H9 (cell line): Measurements from ENCODE around the gene ROBO2. TPM values are rescaled to one million over a fixed set of nuclear protein-coding genes. Genes with fewer than 3 reads are reported as not detected.

Experiments
- DNase-seq: peaks from one replicate; pipeline ENCODE4 v3.0.0-alpha.2; 2017
- H2AFZ ChIP-seq: one replicate; pipeline ENCODE4 v1.6.1; 2013; ENCODE audit warnings: mild to moderate bottlenecking, low read length, control low read depth, moderate library complexity
- H2AK5ac ChIP-seq: 2 replicates; pipeline ENCODE4 v1.6.1; 2013; ENCODE audit warnings: low read length, control low read depth, mixed read lengths; ENCODE audit not compliant: insufficient read length
- H2BK120ac ChIP-seq: one replicate; pipeline ENCODE4 v1.6.1; 2013; ENCODE audit warnings: low read depth, mild to moderate bottlenecking, low read length, control low read depth, inconsistent platforms; ENCODE audit not compliant: poor library complexity, severe bottlenecking
- H2BK12ac ChIP-seq: 2 replicates; pipeline ENCODE4 v1.6.1; 2013; ENCODE audit warnings: low read length, control low read depth, mixed read lengths, low read depth; ENCODE audit not compliant: insufficient read length
- H2BK15ac ChIP-seq: 2 replicates; pipeline ENCODE4 v1.6.1; 2013; ENCODE audit warnings: low read depth, low read length, control low read depth
- H2BK20ac ChIP-seq: one replicate; pipeline ENCODE4 v1.6.1; 2013; ENCODE audit warnings: low read depth, mild to moderate bottlenecking, low read length, control low read depth, inconsistent platforms; ENCODE audit not compliant: poor library complexity, severe bottlenecking
- H2BK5ac ChIP-seq: 2 replicates; pipeline ENCODE4 v1.6.1; 2013; ENCODE audit warnings: low read length, control low read depth, mixed read lengths; ENCODE audit not compliant: insufficient read length
- H3K14ac ChIP-seq: 2 replicates; pipeline ENCODE4 v1.6.1; 2013; ENCODE audit warnings: low read length, control low read depth; ENCODE audit not compliant: insufficient read depth
- H3K18ac ChIP-seq: 2 replicates; pipeline ENCODE4 v1.6.1; 2013; ENCODE audit warnings: low read depth, mild to moderate bottlenecking, mixed read lengths, low read length, control low read depth; ENCODE audit not compliant: insufficient read length
- H3K23ac ChIP-seq: 2 replicates; pipeline ENCODE4 v1.6.1; 2013; ENCODE audit warnings: low read length, control low read depth, mixed read lengths, low read depth; ENCODE audit not compliant: insufficient read length
- H3K23me2 ChIP-seq: 2 replicates; pipeline ENCODE4 v1.6.1; 2013; ENCODE audit warnings: low read depth, mild to moderate bottlenecking, mixed read lengths, low read length, control low read depth; ENCODE audit not compliant: insufficient read length, poor library complexity, severe bottlenecking
- H3K27ac ChIP-seq: 2 replicates; pipeline ENCODE4 v1.5.1; 2013; ENCODE audit warnings: low read length, control low read depth, mixed read lengths, low read depth; ENCODE audit not compliant: insufficient read length
- H3K27me3 ChIP-seq: 2 replicates; pipeline ENCODE4 v1.6.1; 2013; ENCODE audit warnings: low read length, control low read depth, inconsistent platforms; ENCODE audit not compliant: insufficient read depth
- H3K4ac ChIP-seq: 2 replicates; pipeline ENCODE4 v1.6.1; 2013; ENCODE audit warnings: low read depth, mild to moderate bottlenecking, control low read depth, inconsistent platforms, low read length, moderate library complexity
- H3K4me1 ChIP-seq: 2 replicates; pipeline ENCODE4 v1.6.1; 2013; ENCODE audit warnings: low read length, control low read depth, inconsistent platforms; ENCODE audit not compliant: insufficient read depth
- H3K4me2 ChIP-seq: 2 replicates; pipeline ENCODE4 v1.6.1; 2013; ENCODE audit warnings: low read length, control low read depth, mixed read lengths; ENCODE audit not compliant: insufficient read length, insufficient read depth
- H3K56ac ChIP-seq: 2 replicates; pipeline ENCODE4 v1.6.1; 2013; ENCODE audit warnings: low read depth, mild to moderate bottlenecking, mixed read lengths, low read length, control low read depth; ENCODE audit not compliant: insufficient read length
- H3K79me1 ChIP-seq: 2 replicates; pipeline ENCODE4 v1.6.1; 2013; ENCODE audit warnings: low read depth, mild to moderate bottlenecking, moderate library complexity, low read length, control low read depth, inconsistent platforms; ENCODE audit not compliant: insufficient read depth, poor library complexity, severe bottlenecking
- H3K79me2 ChIP-seq: 2 replicates; pipeline ENCODE4 v1.6.1; 2013; ENCODE audit warnings: low read length, control low read depth, inconsistent platforms; ENCODE audit not compliant: insufficient read depth
- H3K9ac ChIP-seq: 2 replicates; pipeline ENCODE4 v1.6.1; 2013; ENCODE audit warnings: low read length, control low read depth, mixed read lengths; ENCODE audit not compliant: insufficient read length; ENCODE audit errors: extremely low read depth
- H3K9me3 ChIP-seq: one replicate; pipeline ENCODE4 v1.6.1; 2013; ENCODE audit warnings: low read depth, low read length, inconsistent platforms; ENCODE audit not compliant: control insufficient read depth
- H3T11ph ChIP-seq: one replicate; pipeline ENCODE4 v1.6.1; 2013; ENCODE audit warnings: mild to moderate bottlenecking, low read length, control low read depth, inconsistent platforms
- H4K20me1 ChIP-seq: one replicate; pipeline ENCODE4 v1.6.1; 2013; ENCODE audit not compliant: control insufficient read depth, insufficient read length, insufficient read depth
- H4K5ac ChIP-seq: 2 replicates; pipeline ENCODE4 v1.6.1; 2013; ENCODE audit warnings: low read depth, mild to moderate bottlenecking, mixed read lengths, low read length, control low read depth; ENCODE audit not compliant: insufficient read length
- H4K8ac ChIP-seq: replicated peaks from 2 replicates; pipeline ENCODE4 v1.6.1; 2013; ENCODE audit warnings: low read length, control low read depth, mixed read lengths, low read depth; ENCODE audit not compliant: insufficient read length
- H4K91ac ChIP-seq: 2 replicates; pipeline ENCODE4 v1.6.1; 2013; ENCODE audit warnings: low read depth, mild to moderate bottlenecking, moderate library complexity, mixed read lengths, low read length, control low read depth; ENCODE audit not compliant: insufficient read length
- H3K27ac Mint-ChIP-seq, 3 experiments: 2 replicates in 2 of 3; 3 replicates in 1 of 3; pipeline ENCODE4 v1.8.0; 2020 to 2021; ENCODE audit warnings: mixed read lengths in 3 of 3, mild to moderate bottlenecking in 1 of 3, moderate library complexity in 1 of 3
- H3K27me3 Mint-ChIP-seq: 2 replicates; pipeline ENCODE4 v1.8.0; 2021; ENCODE audit warnings: low read depth, mild to moderate bottlenecking, moderate library complexity, mixed read lengths
- H3K36me3 Mint-ChIP-seq, 3 experiments: 2 replicates in 2 of 3; 3 replicates in 1 of 3; pipeline ENCODE4 v1.8.0; 2020 to 2021; ENCODE audit warnings: low read depth in 3 of 3, mixed read lengths in 3 of 3; ENCODE audit not compliant: insufficient read depth in 1 of 3
- H3K4me1 Mint-ChIP-seq, 2 experiments: 2 replicates each; pipeline ENCODE4 v1.8.0; 2020; ENCODE audit warnings: mixed read lengths in 2 of 2
- H3K4me3 Mint-ChIP-seq, 2 experiments: 2 replicates in 1 of 2; 3 replicates in 1 of 2; pipeline ENCODE4 v1.8.0; 2020 to 2021; ENCODE audit warnings: mild to moderate bottlenecking in 2 of 2, mixed read lengths in 2 of 2, moderate library complexity in 1 of 2
- H3K9me3 Mint-ChIP-seq, 2 experiments: 2 replicates in 1 of 2; 3 replicates in 1 of 2; pipeline ENCODE4 v1.8.0; 2020; ENCODE audit warnings: mild to moderate bottlenecking in 2 of 2, mixed read lengths in 2 of 2, moderate library complexity in 1 of 2
- WGBS: extraction: QIAGEN DNeasy Blood & Tissue Kit; methylation state at CpG from one replicate; pipeline ENCODE4 v1.1.7; 2013; ENCODE audit warnings: missing lambda C conversion rate, low lambda C conversion rate, mixed read lengths; ENCODE audit not compliant: insufficient read length; ENCODE audit errors: extremely low coverage; 5-methylcytosine and 5-hydroxymethylcytosine counted together
- total RNA-seq: library from RNA; stranded (reverse); gene quantifications from 2 replicates; pipeline ENCODE4 v1.2.1, GENCODE V29; 2021
- TF ChIP-seq, protein P1 (sequence below): fragments of 200-600 bp; sonication (generic); conservative IDR thresholded peaks from 3 replicates; pipeline ENCODE4 v1.8.0; 2021; ENCODE audit warnings: antibody characterized with exemption, mild to moderate bottlenecking

Gene ROBO2
- total RNA-seq, 1 experiment from 2014 or later = 2.3 TPM

GRCh38 chr3:77513542-77513941, 473.6 kb downstream of the ROBO2 start:
- H3K4me2 ChIP-seq = no peak overlapping the region
- no CpG with 5 or more reads among the region's 5 CpGs for WGBS
- H4K5ac ChIP-seq = no peak overlapping the region
- no peaks in the 10 kb centered on the region for H3K79me2 ChIP-seq
- no peak for DNase-seq
- H3T11ph ChIP-seq = no peak overlapping the region
- H3K4ac ChIP-seq = no peak overlapping the region
- H3K79me1 ChIP-seq = no peaks in the 10 kb centered on the region
- H3K14ac ChIP-seq = no peak overlapping the region
- peaks cover 2% of the 10 kb centered on the region; the same call in 1 of the 2 replicates for H3K4me1 ChIP-seq
- no peak overlapping the region for H2BK120ac ChIP-seq
- H3K9me3 ChIP-seq = no peaks in the 10 kb centered on the region
- no peak overlapping the region for H4K8ac ChIP-seq
- no peak overlapping the region for H3K27ac Mint-ChIP-seq
- no peaks in the 10 kb centered on the region for H3K27me3 Mint-ChIP-seq
- no peak overlapping the region for H2BK12ac ChIP-seq
- no peak overlapping the region for H3K9ac ChIP-seq
- H2AFZ ChIP-seq = no peak overlapping the region
- no peak overlapping the region for H2AK5ac ChIP-seq
- no peak overlapping the region for H2BK5ac ChIP-seq
- no peak overlapping the region for H3K18ac ChIP-seq
- no peak overlapping the region for H2BK20ac ChIP-seq
- H2BK15ac ChIP-seq = no peak overlapping the region
- TF ChIP-seq, protein P1, sequence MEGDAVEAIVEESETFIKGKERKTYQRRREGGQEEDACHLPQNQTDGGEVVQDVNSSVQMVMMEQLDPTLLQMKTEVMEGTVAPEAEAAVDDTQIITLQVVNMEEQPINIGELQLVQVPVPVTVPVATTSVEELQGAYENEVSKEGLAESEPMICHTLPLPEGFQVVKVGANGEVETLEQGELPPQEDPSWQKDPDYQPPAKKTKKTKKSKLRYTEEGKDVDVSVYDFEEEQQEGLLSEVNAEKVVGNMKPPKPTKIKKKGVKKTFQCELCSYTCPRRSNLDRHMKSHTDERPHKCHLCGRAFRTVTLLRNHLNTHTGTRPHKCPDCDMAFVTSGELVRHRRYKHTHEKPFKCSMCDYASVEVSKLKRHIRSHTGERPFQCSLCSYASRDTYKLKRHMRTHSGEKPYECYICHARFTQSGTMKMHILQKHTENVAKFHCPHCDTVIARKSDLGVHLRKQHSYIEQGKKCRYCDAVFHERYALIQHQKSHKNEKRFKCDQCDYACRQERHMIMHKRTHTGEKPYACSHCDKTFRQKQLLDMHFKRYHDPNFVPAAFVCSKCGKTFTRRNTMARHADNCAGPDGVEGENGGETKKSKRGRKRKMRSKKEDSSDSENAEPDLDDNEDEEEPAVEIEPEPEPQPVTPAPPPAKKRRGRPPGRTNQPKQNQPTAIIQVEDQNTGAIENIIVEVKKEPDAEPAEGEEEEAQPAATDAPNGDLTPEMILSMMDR = no peak
- no peak overlapping the region for H4K91ac ChIP-seq
- H3K4me3 Mint-ChIP-seq = no peak overlapping the region
- no peaks in the 10 kb centered on the region for H3K36me3 Mint-ChIP-seq
- H3K27me3 ChIP-seq = no peaks in the 10 kb centered on the region
- no peak overlapping the region for H3K23ac ChIP-seq
- no peak overlapping the region for H3K27ac ChIP-seq
- no peaks in the 10 kb centered on the region for H4K20me1 ChIP-seq
- no peaks in the 10 kb centered on the region; a peak in 2 of 5 replicates for H3K9me3 Mint-ChIP-seq
- H3K56ac ChIP-seq = no peak overlapping the region
- no peaks in the 10 kb centered on the region for H3K23me2 ChIP-seq
- H3K4me1 Mint-ChIP-seq = peaks cover 8 to 9% of the 10 kb centered on the region in 2 experiments
